Mesenchymal stem cell (in vitro differentiated cells and primary cell): Measurements from ENCODE around the gene PFKFB3.
A peak's percentile ranks its signal among the peaks of the same experiment; 100 is the strongest.
"Not testable (repeated sequence)": the region's sequence is repeated elsewhere in the genome, so short reads cannot be mapped to it uniquely, and the experiment has no call there.

Experiments
- DNase-seq: peaks from one replicate; pipeline ENCODE4 v3.0.0-alpha.2; 2013
- H2AFZ ChIP-seq: one replicate; pipeline ENCODE4 v1.6.1; 2013; ENCODE audit warnings: low read depth, mild to moderate bottlenecking, control low read depth, inconsistent platforms, low read length, moderate library complexity
- H2AK5ac ChIP-seq: 2 replicates; pipeline ENCODE4 v1.6.1; 2013; ENCODE audit warnings: low read length, moderate library complexity, mild to moderate bottlenecking, inconsistent platforms; ENCODE audit not compliant: severe bottlenecking
- H2BK120ac ChIP-seq: one replicate; pipeline ENCODE4 v1.6.1; 2013; ENCODE audit warnings: low read depth, mild to moderate bottlenecking, inconsistent platforms, low read length, moderate library complexity
- H2BK12ac ChIP-seq, 2 experiments: one replicate each; pipeline ENCODE4 v1.6.1; 2013; ENCODE audit warnings: inconsistent platforms in 2 of 2, low read length in 2 of 2, mild to moderate bottlenecking in 2 of 2, moderate library complexity in 2 of 2, control low read depth in 1 of 2
- H2BK15ac ChIP-seq: one replicate; pipeline ENCODE4 v1.6.1; 2013; ENCODE audit warnings: mild to moderate bottlenecking, low read depth, inconsistent platforms; ENCODE audit not compliant: poor library complexity, severe bottlenecking
- H2BK5ac ChIP-seq: 2 replicates; pipeline ENCODE4 v1.6.1; 2013; ENCODE audit warnings: low read depth, mild to moderate bottlenecking, low read length, control low read depth, inconsistent platforms; ENCODE audit not compliant: poor library complexity, severe bottlenecking
- H3K14ac ChIP-seq, 2 experiments: one replicate each; pipeline ENCODE4 v1.6.1; 2013; ENCODE audit warnings: inconsistent platforms in 2 of 2, low read length in 2 of 2, control low read depth in 1 of 2, mild to moderate bottlenecking in 1 of 2, moderate library complexity in 1 of 2
- H3K18ac ChIP-seq, 2 experiments: one replicate each; pipeline ENCODE4 v1.6.1; 2013; ENCODE audit warnings: inconsistent platforms in 2 of 2, low read length in 2 of 2, control low read depth in 1 of 2, low read depth in 1 of 2, mild to moderate bottlenecking in 1 of 2
- H3K23ac ChIP-seq, 2 experiments: one replicate each; pipeline ENCODE4 v1.6.1; 2013; ENCODE audit warnings: inconsistent platforms in 2 of 2, low read length in 2 of 2, mild to moderate bottlenecking in 2 of 2, moderate library complexity in 2 of 2, control low read depth in 1 of 2
- H3K27ac ChIP-seq: 2 replicates; pipeline ENCODE4 v1.5.1; 2013; ENCODE audit warnings: mild to moderate bottlenecking, moderate library complexity, low read length, control low read depth, inconsistent platforms; ENCODE audit not compliant: poor library complexity, severe bottlenecking
- H3K27me3 ChIP-seq, 2 experiments: 2 replicates each; pipeline versions ENCODE4 v1.6.1 to v1.7.0; 2013; ENCODE audit warnings: low read length in 2 of 2, mild to moderate bottlenecking in 2 of 2, moderate library complexity in 2 of 2, control low read depth in 1 of 2, inconsistent platforms in 1 of 2; ENCODE audit not compliant: control insufficient read depth in 1 of 2, insufficient read depth in 1 of 2
- H3K36me3 ChIP-seq, 2 experiments: 2 replicates each; pipeline versions ENCODE4 v1.6.1 to v1.7.0; 2013; ENCODE audit warnings: low read length in 2 of 2, control low read depth in 1 of 2, inconsistent platforms in 1 of 2, low read depth in 1 of 2, mild to moderate bottlenecking in 1 of 2; ENCODE audit not compliant: insufficient read depth in 2 of 2, control insufficient read depth in 1 of 2
- H3K4ac ChIP-seq, 2 experiments: one replicate each; pipeline ENCODE4 v1.6.1; 2013; ENCODE audit warnings: inconsistent platforms in 2 of 2, low read length in 2 of 2, mild to moderate bottlenecking in 2 of 2, moderate library complexity in 2 of 2, control low read depth in 1 of 2, low read depth in 1 of 2
- H3K4me1 ChIP-seq: 2 replicates; pipeline ENCODE4 v1.6.1; 2013; ENCODE audit warnings: low read depth, low read length, control low read depth; ENCODE audit not compliant: control insufficient read depth, insufficient read depth
- H3K4me2 ChIP-seq: 2 replicates; pipeline ENCODE4 v1.6.1; 2013; ENCODE audit warnings: low read length, mild to moderate bottlenecking, inconsistent platforms; ENCODE audit not compliant: poor library complexity, severe bottlenecking
- H3K4me3 ChIP-seq, 2 experiments: 2 replicates each; pipeline versions ENCODE4 v1.5.1 to v1.7.0; 2013; ENCODE audit warnings: low read length in 2 of 2, mild to moderate bottlenecking in 2 of 2, control low read depth in 1 of 2, low read depth in 1 of 2; ENCODE audit not compliant: insufficient read depth in 1 of 2
- H3K79me1 ChIP-seq: replicated peaks from 2 replicates; pipeline ENCODE4 v1.6.1; 2013; ENCODE audit warnings: mild to moderate bottlenecking, control low read depth, low read length, inconsistent platforms; ENCODE audit not compliant: poor library complexity, severe bottlenecking
- H3K9ac ChIP-seq: 2 replicates; pipeline ENCODE4 v1.7.0; 2013; ENCODE audit warnings: mild to moderate bottlenecking, low read length, moderate library complexity
- H3K9me3 ChIP-seq: 2 replicates; pipeline ENCODE4 v1.7.0; 2013; ENCODE audit warnings: mild to moderate bottlenecking, low read length; ENCODE audit not compliant: control insufficient read depth
- H4K8ac ChIP-seq: one replicate; pipeline ENCODE4 v1.6.1; 2013; ENCODE audit warnings: inconsistent platforms, mild to moderate bottlenecking, low read length, moderate library complexity
- H4K91ac ChIP-seq: one replicate; pipeline ENCODE4 v1.6.1; 2013; ENCODE audit warnings: mild to moderate bottlenecking, low read length, inconsistent platforms
- WGBS: methylation state at CpG from one replicate; pipeline ENCODE4 v1.1.7; 2013; ENCODE audit warnings: mixed read lengths; 5-methylcytosine and 5-hydroxymethylcytosine counted together

PFKFB3 gene

GRCh38 chr10:6203331-6204062 lies 765 bp downstream of the PFKFB3 start:
- H3K36me3 ChIP-seq: no peaks in the 10 kb centered on the region
- H3K27me3 ChIP-seq: peaks cover 0 to 4% of the 10 kb centered on the region in 2 experiments
- WGBS: under 1% methylated on average over 55 of the region's 76 CpGs

DNA sequence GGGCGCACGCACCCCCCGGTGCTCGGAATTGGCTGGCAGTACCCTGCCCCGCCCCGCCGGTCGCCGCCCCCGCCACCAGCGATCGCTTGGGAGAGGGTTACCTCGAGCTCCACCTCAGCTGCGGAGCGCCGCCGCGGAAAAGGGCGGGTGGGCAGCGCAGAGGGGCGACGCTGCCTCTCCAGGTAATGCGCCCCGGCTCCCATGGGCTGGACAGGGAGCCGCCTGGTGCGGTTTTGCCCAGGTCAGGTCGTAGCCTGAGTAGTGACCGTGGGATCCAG lies 1.3 kb downstream of the PFKFB3 start:
- H3K79me1 ChIP-seq: peaks cover 15% of the 10 kb centered on the region
- H4K8ac ChIP-seq: peak overlapping the region; percentile 25
- peak overlapping the region; percentile 38 to 54 for H2BK12ac ChIP-seq
- peak overlapping the region in 1 of 2 experiments; percentile 84 for H3K14ac ChIP-seq
- H3K4me2 ChIP-seq: peak overlapping the region; percentile 99
- peaks cover 0 to 4% of the 10 kb centered on the region in 2 experiments for H3K27me3 ChIP-seq
- H3K36me3 ChIP-seq: no peaks in the 10 kb centered on the region
- H2BK5ac ChIP-seq: peak overlapping the region; percentile 79
- peak; percentile 47 for DNase-seq
- peak overlapping the region; percentile 75 for H3K18ac ChIP-seq
- peak overlapping the region; percentile 47 for H3K27ac ChIP-seq
- peak overlapping the region; percentile 24 to 30 for H3K4ac ChIP-seq
- H3K23ac ChIP-seq: peak overlapping the region in 1 of 2 experiments; percentile 89
- H3K4me3 ChIP-seq: peak overlapping the region; percentile 90 to 92
- peaks cover 34% of the 10 kb centered on the region for H3K4me1 ChIP-seq
- H3K9ac ChIP-seq: peak overlapping the region; percentile 92
- H2BK15ac ChIP-seq: peak overlapping the region; percentile 97
- no peak overlapping the region for H2AK5ac ChIP-seq
- no peak overlapping the region for H2BK120ac ChIP-seq
- H3K9me3 ChIP-seq: no peaks in the 10 kb centered on the region
- no peak overlapping the region for H2AFZ ChIP-seq
- H4K91ac ChIP-seq: peak overlapping the region; percentile 71
- 4% methylated on average over 28 of the region's 28 CpGs for WGBS

More at GRCh38 chr10:6203331-6204062, 765 bp downstream of the PFKFB3 start:
- Histone ChIP-seq H3K23ac (peak overlapping the region in 1 of 2 experiments; percentile 99), H3K18ac (peak overlapping the region; percentile 75 to 94), H4K91ac (peak overlapping the region; percentile 83), H2BK12ac (peak overlapping the region in 1 of 2 experiments; percentile 71), H3K9ac (peak overlapping the region; percentile 92), H2AK5ac (no peak overlapping the region), H2BK120ac (peak overlapping the region; percentile 58), H3K4me3 (peak overlapping the region; percentile 90 to 92), H2BK5ac (peak overlapping the region; percentile 75), H2AFZ (peak overlapping the region; percentile 42), H3K4me1 (peaks cover 29% of the 10 kb centered on the region), H3K27ac (peak overlapping the region; percentile 59), H3K79me1 (peaks cover 12% of the 10 kb centered on the region), H2BK15ac (no peak overlapping the region), H3K9me3 (no peaks in the 10 kb centered on the region), H3K4ac (peak overlapping the region; percentile 50 to 84), H4K8ac (peak overlapping the region; percentile 67), H3K14ac (peak overlapping the region in 1 of 2 experiments; percentile 97), H3K4me2 (peak overlapping the region; percentile 99)
- DNase-seq: peak; percentile 59

- H2AK5ac ChIP-seq: peak overlapping the region; percentile 73
- H2BK5ac ChIP-seq: peak overlapping the region; percentile 79
- H3K4me3 ChIP-seq: peak overlapping the region; percentile 90 to 92
- peak overlapping the region; percentile 67 for H2BK120ac ChIP-seq
- peak; percentile 74 for DNase-seq
- peak overlapping the region; percentile 99 for H3K4me2 ChIP-seq
- H3K14ac ChIP-seq: peak overlapping the region in 1 of 2 experiments; percentile 55
- 29% methylated on average over 20 of the region's 24 CpGs for WGBS
- H4K91ac ChIP-seq: peak overlapping the region; percentile 71
- peak overlapping the region; percentile 47 for H3K27ac ChIP-seq
- H3K23ac ChIP-seq: peak overlapping the region in 1 of 2 experiments; percentile 89
- peak overlapping the region; percentile 79 for H4K8ac ChIP-seq
- H3K9me3 ChIP-seq: no peaks in the 10 kb centered on the region
- H2AFZ ChIP-seq: no peak overlapping the region
- H3K36me3 ChIP-seq: no peaks in the 10 kb centered on the region
- peaks cover 0 to 4% of the 10 kb centered on the region in 2 experiments for H3K27me3 ChIP-seq
- peaks cover 15% of the 10 kb centered on the region for H3K79me1 ChIP-seq
- H3K4ac ChIP-seq: peak overlapping the region; percentile 24 to 49
- peak overlapping the region; percentile 97 for H2BK15ac ChIP-seq
- peak overlapping the region; percentile 92 for H3K9ac ChIP-seq
- peak overlapping the region; percentile 40 to 75 for H3K18ac ChIP-seq
- H2BK12ac ChIP-seq: peak overlapping the region; percentile 38 to 70
- H3K4me1 ChIP-seq: peaks cover 34% of the 10 kb centered on the region
Observed at GRCh38 chr10:6204341-6205191, 1.8 kb downstream of the PFKFB3 start.

DNA sequence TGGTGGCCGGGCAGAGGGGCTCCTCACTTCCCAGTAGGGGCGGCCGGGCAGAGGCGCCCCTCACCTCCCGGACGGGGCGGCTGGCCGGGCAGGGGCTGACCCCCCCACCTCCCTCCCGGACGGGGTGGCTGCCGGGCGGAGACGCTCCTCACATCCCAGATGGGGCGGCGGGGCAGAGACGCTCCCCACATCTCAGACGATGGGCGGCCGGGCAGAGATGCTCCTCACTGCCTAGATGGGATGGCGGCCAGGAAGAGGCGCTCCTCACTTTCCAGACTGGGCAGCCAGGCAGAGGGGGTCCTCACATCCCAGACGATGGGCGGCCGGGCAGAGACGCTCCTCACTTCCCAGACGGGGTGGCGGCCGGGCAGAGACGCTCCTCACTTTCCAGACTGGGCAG lies 3.8 kb downstream of the PFKFB3 start:
- not testable (repeated sequence) for H3K4ac ChIP-seq, H4K8ac ChIP-seq, H3K9me3 ChIP-seq, H2BK120ac ChIP-seq, H3K36me3 ChIP-seq, H3K9ac ChIP-seq, H4K91ac ChIP-seq, H2AK5ac ChIP-seq, H3K27me3 ChIP-seq, H2BK5ac ChIP-seq, DNase-seq, H3K18ac ChIP-seq, H3K27ac ChIP-seq, H3K4me3 ChIP-seq, H3K14ac ChIP-seq, H2AFZ ChIP-seq, H3K4me2 ChIP-seq, H2BK12ac ChIP-seq, H3K23ac ChIP-seq, H2BK15ac ChIP-seq
- Histone ChIP-seq H3K79me1 (peaks cover 21% of the 10 kb centered on the region), H3K4me1 (peaks cover 31% of the 10 kb centered on the region)
- over 99% methylated on average over 14 of the region's 29 CpGs for WGBS
